ENCODE results near the gene DENND6B. TPM values are rescaled to one million over a fixed set of nuclear protein-coding genes. Genes with fewer than 3 reads are reported as not detected.

Gene DENND6B
- total RNA-seq, 2 donors from 2014 or later = 0.85 to 1.0 TPM

DNA sequence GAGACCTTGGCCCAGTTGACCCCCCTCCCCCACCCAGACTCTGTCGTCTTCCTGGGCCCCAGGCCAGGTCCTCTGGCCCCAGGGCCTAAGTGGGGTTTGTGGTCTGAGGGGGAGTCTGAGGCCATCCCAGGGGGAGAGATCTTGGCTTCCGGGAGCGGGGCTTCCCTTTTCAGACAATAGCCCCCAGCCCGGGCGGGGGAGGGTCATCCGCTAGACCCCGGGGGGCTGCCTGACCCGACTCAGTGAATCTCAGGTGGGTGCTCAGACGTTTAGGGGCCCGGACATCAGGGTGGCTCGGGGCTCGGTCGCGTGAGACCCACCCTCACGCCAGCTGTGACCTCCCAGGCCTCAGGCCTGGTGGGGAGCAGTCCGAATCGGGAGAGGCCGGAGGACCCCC is 57.2 kb downstream of the DENND6B start:
- Histone ChIP-seq H3K9me3 (no peaks in the 10 kb centered on the region), H3K27me3 (no peaks in the 10 kb centered on the region), H3K4me3 (peak overlapping the region; percentile 56 to 62), H3K36me3 (no peaks in the 10 kb centered on the region), H3K27ac (peak overlapping the region; percentile 63 to 66), H3K4me1 (peaks cover 0 to 64% of the 10 kb centered on the region in 2 donors)
- TF ChIP-seq, protein P1, sequence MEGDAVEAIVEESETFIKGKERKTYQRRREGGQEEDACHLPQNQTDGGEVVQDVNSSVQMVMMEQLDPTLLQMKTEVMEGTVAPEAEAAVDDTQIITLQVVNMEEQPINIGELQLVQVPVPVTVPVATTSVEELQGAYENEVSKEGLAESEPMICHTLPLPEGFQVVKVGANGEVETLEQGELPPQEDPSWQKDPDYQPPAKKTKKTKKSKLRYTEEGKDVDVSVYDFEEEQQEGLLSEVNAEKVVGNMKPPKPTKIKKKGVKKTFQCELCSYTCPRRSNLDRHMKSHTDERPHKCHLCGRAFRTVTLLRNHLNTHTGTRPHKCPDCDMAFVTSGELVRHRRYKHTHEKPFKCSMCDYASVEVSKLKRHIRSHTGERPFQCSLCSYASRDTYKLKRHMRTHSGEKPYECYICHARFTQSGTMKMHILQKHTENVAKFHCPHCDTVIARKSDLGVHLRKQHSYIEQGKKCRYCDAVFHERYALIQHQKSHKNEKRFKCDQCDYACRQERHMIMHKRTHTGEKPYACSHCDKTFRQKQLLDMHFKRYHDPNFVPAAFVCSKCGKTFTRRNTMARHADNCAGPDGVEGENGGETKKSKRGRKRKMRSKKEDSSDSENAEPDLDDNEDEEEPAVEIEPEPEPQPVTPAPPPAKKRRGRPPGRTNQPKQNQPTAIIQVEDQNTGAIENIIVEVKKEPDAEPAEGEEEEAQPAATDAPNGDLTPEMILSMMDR (IDR thresholded peaks at IDR 0.05) = no peak
- DNase-seq (ENCODE audit: low spot score) = no peak

DNA sequence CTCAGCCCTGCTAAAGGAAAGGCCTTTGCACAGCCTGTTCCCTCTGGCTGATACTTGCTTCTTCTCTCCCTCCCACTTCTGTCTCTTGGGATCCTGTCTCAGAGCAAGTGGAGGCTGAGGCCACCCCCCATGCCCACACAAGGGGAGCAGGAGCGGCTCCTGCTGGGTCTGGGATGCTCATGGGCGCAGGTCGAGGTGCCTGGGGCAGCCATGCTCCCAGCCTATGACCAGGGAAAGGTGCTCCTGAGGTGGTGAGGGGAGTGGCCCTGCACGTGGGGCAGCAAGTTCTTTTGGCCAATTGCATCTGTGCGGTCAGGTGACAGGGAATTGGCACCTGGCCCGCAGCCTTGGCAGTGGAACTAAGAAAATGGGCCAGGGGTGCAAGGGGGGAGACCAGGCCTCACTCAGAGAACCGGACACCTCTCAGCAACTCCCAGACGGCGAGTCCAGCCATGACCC is 58.1 kb downstream of the DENND6B start:
- H3K36me3 ChIP-seq = no peaks in the 10 kb centered on the region
- TF ChIP-seq, protein P1 (IDR thresholded peaks at IDR 0.05) = no peak
- H3K4me1 ChIP-seq = peaks cover 0 to 59% of the 10 kb centered on the region in 2 donors
- no peaks in the 10 kb centered on the region for H3K27me3 ChIP-seq
- H3K9me3 ChIP-seq = no peaks in the 10 kb centered on the region
- H3K27ac ChIP-seq = no peak overlapping the region
- DNase-seq (ENCODE audit: low spot score) = no peak
- no peak overlapping the region for H3K4me3 ChIP-seq

DNA sequence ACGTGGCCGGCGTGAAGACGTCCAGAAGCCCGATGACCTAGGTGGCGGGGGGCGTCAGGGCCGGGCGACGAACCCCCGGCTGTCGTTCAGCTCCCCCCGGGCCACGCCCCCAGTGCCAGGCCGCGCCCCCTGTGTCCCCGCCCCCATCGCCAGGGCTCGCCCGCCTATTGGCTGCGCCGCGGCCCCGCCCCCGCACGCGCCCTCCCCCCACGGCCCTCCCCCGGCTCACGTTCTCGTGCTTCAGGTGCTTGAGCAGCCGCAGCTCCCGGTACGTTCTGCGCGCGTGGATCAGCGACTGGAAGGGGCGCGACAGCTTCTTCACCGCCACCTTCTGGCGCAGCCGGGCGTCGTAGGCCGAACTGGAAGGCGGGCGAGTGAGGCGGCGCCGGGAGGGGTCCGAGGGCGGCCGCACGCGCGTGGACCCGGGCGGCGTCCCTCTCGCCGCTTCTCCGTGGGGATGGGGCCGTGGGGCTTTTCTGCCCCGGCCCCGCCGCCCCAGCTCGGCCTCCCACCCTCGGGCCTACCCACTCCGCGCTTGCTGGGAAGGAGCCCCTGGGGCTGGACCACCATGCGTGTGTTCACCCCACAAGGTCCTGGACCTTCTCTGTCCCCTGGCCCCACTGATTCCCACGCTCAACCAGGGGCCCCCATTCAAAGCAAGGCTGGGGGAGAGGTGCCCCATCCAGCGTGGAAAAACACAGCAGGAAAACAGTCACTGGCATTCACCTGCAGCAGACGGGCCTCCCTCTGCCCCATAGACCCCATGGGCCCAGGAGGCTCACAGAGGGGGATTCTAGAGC is 59.0 kb downstream of the DENND6B start:
- peak overlapping the region; percentile 30 to 47 for H3K4me3 ChIP-seq
- no peaks in the 10 kb centered on the region for H3K9me3 ChIP-seq
- no peak overlapping the region for H3K27ac ChIP-seq
- H3K36me3 ChIP-seq = no peaks in the 10 kb centered on the region
- no peaks in the 10 kb centered on the region for H3K27me3 ChIP-seq
- TF ChIP-seq, protein P1 (IDR thresholded peaks at IDR 0.05) = peak; percentile 14 to 55
- DNase-seq (ENCODE audit: low spot score) = no peak
- peaks cover 0 to 62% of the 10 kb centered on the region in 2 donors for H3K4me1 ChIP-seq

DNA sequence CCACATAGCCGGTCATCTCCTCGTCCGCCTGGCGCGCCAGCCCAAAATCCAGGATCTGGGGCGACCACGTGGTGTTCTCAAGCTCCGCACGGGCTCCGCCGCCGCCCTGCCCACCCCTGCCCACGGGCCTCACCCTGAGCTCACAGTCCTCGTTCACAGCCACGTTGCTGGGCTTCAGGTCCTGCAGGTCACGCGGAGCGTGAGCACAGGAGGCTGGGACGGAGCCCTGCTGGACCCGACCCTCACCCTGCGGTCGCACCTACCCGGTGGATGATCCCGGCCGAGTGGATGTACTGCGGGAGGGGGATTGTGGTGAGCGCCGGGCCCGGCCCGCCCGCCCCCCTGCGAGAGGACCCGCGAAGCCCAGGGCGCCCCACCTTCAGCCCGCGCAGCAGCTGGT is 59.8 kb downstream of the DENND6B start:
- no peak overlapping the region for H3K27ac ChIP-seq
- H3K36me3 ChIP-seq = no peaks in the 10 kb centered on the region
- H3K9me3 ChIP-seq = no peaks in the 10 kb centered on the region
- no peak for DNase-seq (ENCODE audit: low spot score)
- TF ChIP-seq, protein P1 (IDR thresholded peaks at IDR 0.05) = no peak
- H3K4me1 ChIP-seq = peaks cover 0 to 63% of the 10 kb centered on the region in 2 donors
- H3K27me3 ChIP-seq = no peaks in the 10 kb centered on the region
- H3K4me3 ChIP-seq = peak overlapping the region; percentile 30 to 47

DNA sequence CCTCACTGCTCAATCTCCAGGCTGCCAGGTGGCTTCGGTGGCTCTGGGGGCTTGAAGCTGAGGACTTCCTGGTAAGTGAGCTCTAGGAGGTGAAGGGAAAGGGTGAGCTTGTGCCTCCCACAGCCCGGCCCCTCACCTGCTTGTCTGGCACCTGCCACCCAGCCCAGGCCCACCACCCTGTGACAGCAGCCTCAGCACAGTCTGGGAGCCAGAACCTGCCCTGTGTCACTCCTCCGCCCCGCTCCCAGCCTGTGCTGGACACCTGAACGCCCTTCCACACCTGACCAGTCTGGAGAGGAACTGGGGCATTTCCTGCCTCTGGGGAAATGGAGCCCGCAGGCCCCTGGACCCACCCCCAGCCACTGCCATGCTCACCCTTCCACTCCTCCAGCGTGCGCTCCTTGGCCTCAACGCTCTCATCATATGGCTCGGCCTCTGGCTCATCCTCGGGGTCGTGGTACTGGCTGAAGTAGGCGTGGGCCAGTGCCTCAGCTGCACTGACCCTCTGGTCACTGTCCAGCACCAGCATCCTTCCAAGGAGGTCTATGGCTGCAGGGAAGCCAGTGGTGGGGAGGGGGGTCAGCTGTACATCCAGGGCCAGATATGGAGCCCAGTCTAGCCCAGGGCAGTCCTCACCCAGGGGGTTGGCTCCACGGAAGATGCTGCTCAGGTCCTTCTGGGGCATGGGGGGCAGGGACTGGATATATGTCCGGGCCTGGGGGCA is 61.7 kb downstream of the DENND6B start:
- Histone ChIP-seq H3K4me1 (peaks cover 0 to 59% of the 10 kb centered on the region in 2 donors), H3K9me3 (no peaks in the 10 kb centered on the region), H3K4me3 (no peak overlapping the region), H3K36me3 (no peaks in the 10 kb centered on the region), H3K27ac (no peak overlapping the region), H3K27me3 (no peaks in the 10 kb centered on the region)
- DNase-seq (ENCODE audit: low spot score) = no peak
- TF ChIP-seq, protein P1 (IDR thresholded peaks at IDR 0.05) = no peak

Data from right atrium auricular region (tissue), 2 donors.